Mucosa of descending colon (tissue), 3 donors: ENCODE data around the gene TTLL9. TPM values are rescaled to one million over a fixed set of nuclear protein-coding genes. Genes with fewer than 3 reads are reported as not detected.

ENCODE experiments used
- ATAC-seq: fragments of 200-7000 bp; cut with Tn5 transposase; one replicate; pipeline ENCODE4 v1.9.1; 2020; ENCODE audit warnings: mild to moderate bottlenecking, moderate library complexity
- DNase-seq, 3 donors: peaks; one replicate each; pipeline ENCODE4 v3.0.0-alpha.2; 2020
- H3K36me3 ChIP-seq: fragments of 200-600 bp; one replicate; pipeline ENCODE4 v1.8.0; 2021; ENCODE audit warnings: low read depth, mild to moderate bottlenecking
- H3K4me1 ChIP-seq: fragments of 200-600 bp; one replicate; pipeline ENCODE4 v1.8.0; 2021; ENCODE audit warnings: low read depth, mild to moderate bottlenecking
- H3K4me3 ChIP-seq: fragments of 200-600 bp; one replicate; pipeline ENCODE4 v1.8.0; 2021; ENCODE audit warnings: mild to moderate bottlenecking
- H3K9me3 ChIP-seq: fragments of 200-600 bp; one replicate; pipeline ENCODE4 v1.8.0; 2021; ENCODE audit warnings: mild to moderate bottlenecking
- CTCF ChIP-seq: fragments of 200-600 bp; IDR thresholded peaks from one replicate; pipeline ENCODE4 v1.8.0; 2022; ENCODE audit warnings: antibody characterized with exemption, mild to moderate bottlenecking
- intact Hi-C, 2 donors: fragments of 100-400 bp; cut with DNase I in 1 of 2; cut with micrococcal nuclease in 1 of 2; formaldehyde crosslinking; loops; one replicate each; pipeline versions ENCODE4 v1.11.0 to v1.11.1; 2022; cut with DNase I, micrococcal nuclease
- total RNA-seq, 3 donors: library from RNA; stranded (reverse); fragmentation: NEBNext Ultra II Directional in 2 of 3; extraction: Animal tissue kit (Norgen Biotek cat#: 25700) in 2 of 3; gene quantifications; one replicate each; pipeline versions ENCODE4 v1.2.1 to v1.2.4, GENCODE V29; 2021 to 2023
- donor health status: DM: no; HTN: no; CAD: no; lungs with moderate emphysema.
- donor health status: DM: no; HTN: no; CAD: no.
- donor health status: DM: no; HTN: yes; CAD: no.

Gene TTLL9
- total RNA-seq, 3 donors from 2014 or later: 0.25 TPM; not detected in 2

GRCh38 chr20:31839782-31840487, 30.5 kb upstream of the TTLL9 start:
- intact Hi-C loops: no loop called here
- Histone ChIP-seq H3K9me3 (no peaks in the 10 kb centered on the region), H3K36me3 (no peaks in the 10 kb centered on the region), H3K4me3 (no peak overlapping the region), H3K4me1 (peaks cover 13% of the 10 kb centered on the region)
- ATAC-seq: no peak
- no peak for DNase-seq
- TF ChIP-seq CTCF: no peak

- TF ChIP-seq CTCF: no peak
- peaks cover 6% of the 10 kb centered on the region for H3K4me1 ChIP-seq
- no peaks in the 10 kb centered on the region for H3K9me3 ChIP-seq
- no peak for DNase-seq
- no peaks in the 10 kb centered on the region for H3K36me3 ChIP-seq
- no peak for ATAC-seq
- intact Hi-C loops: no loop called here
- H3K4me3 ChIP-seq: no peak overlapping the region
Observed at GRCh38 chr20:31840906-31841816, 29.3 kb upstream of the TTLL9 start.

GRCh38 chr20:31841928-31842327, 28.5 kb upstream of the TTLL9 start:
- Histone ChIP-seq H3K9me3 (no peaks in the 10 kb centered on the region), H3K4me1 (no peaks in the 10 kb centered on the region), H3K36me3 (no peaks in the 10 kb centered on the region), H3K4me3 (no peak overlapping the region)
- intact Hi-C loops: no loop called here
- TF ChIP-seq CTCF: no peak
- ATAC-seq (no peak), DNase-seq (no peak)

- Histone ChIP-seq H3K4me3 (no peak overlapping the region), H3K36me3 (no peaks in the 10 kb centered on the region), H3K9me3 (no peaks in the 10 kb centered on the region), H3K4me1 (no peaks in the 10 kb centered on the region)
- ATAC-seq (no peak), DNase-seq (no peak)
- no peak for TF ChIP-seq CTCF
- intact Hi-C loops: no loop called here
Observed at GRCh38 chr20:31842471-31843157, 27.8 kb upstream of the TTLL9 start.

- DNase-seq (no peak), ATAC-seq (no peak)
- H3K9me3 ChIP-seq: no peaks in the 10 kb centered on the region
- H3K36me3 ChIP-seq: no peaks in the 10 kb centered on the region
- intact Hi-C loops: no loop called here
- no peaks in the 10 kb centered on the region for H3K4me1 ChIP-seq
- no peak overlapping the region for H3K4me3 ChIP-seq
- no peak for TF ChIP-seq CTCF
Observed at GRCh38 chr20:31843288-31843687, 27.1 kb upstream of the TTLL9 start.
